ENCODE results near the gene SH2D4B.

Gene SH2D4B

DNA sequence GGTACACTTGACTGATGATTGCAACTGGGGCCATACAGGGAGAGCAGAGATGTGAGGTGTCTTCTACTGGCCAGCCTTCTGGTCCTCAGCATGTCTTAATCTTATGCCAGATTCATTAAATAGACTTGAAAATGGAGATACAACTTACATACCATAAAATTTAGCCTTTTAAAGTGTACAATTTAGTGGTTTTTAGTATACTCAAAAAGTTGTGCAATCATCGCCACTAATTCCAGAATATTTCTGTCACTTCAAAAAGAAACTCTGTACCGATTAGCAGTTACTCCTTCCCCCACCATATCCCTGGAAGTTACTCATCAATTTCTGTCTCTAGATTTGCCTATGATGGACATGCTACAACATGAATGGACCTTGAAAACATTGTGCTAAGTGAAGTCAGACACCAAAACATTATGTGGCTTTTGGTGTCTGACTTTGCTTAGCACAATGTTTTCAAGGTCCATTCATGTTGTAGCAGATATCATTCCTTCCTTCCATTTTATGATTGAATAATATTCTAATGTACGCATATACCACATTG is 53.0 kb downstream of the SH2D4B start:
- H3K27me3 ChIP-seq (ENCODE audit: insufficient read depth, low read depth) = no peaks in the 10 kb centered on the region
- H3K9ac ChIP-seq = no peak overlapping the region
- H3K79me2 ChIP-seq (ENCODE audit: insufficient read depth, low read depth) = no peaks in the 10 kb centered on the region
- H3K36me3 ChIP-seq (ENCODE audit: insufficient read depth) = no peaks in the 10 kb centered on the region
- no peak overlapping the region for H3K4me3 ChIP-seq (IDR thresholded peaks at IDR 0.05; ENCODE audit: insufficient read depth, low read depth, low read length)
- no peak overlapping the region for H3K4me2 ChIP-seq
- TF ChIP-seq, protein P1, sequence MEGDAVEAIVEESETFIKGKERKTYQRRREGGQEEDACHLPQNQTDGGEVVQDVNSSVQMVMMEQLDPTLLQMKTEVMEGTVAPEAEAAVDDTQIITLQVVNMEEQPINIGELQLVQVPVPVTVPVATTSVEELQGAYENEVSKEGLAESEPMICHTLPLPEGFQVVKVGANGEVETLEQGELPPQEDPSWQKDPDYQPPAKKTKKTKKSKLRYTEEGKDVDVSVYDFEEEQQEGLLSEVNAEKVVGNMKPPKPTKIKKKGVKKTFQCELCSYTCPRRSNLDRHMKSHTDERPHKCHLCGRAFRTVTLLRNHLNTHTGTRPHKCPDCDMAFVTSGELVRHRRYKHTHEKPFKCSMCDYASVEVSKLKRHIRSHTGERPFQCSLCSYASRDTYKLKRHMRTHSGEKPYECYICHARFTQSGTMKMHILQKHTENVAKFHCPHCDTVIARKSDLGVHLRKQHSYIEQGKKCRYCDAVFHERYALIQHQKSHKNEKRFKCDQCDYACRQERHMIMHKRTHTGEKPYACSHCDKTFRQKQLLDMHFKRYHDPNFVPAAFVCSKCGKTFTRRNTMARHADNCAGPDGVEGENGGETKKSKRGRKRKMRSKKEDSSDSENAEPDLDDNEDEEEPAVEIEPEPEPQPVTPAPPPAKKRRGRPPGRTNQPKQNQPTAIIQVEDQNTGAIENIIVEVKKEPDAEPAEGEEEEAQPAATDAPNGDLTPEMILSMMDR (conservative IDR thresholded peaks at IDR 0.05; ENCODE audit: low read depth, low read length) = no peak
- H4K20me1 ChIP-seq (ENCODE audit: insufficient read depth) = no peaks in the 10 kb centered on the region
- H3K4me1 ChIP-seq (ENCODE audit: low read depth, poor library complexity, severe bottlenecking) = no peaks in the 10 kb centered on the region
- H3K27ac ChIP-seq = no peak overlapping the region
- no peak overlapping the region for H2AFZ ChIP-seq (ENCODE audit: low read depth)

DNA sequence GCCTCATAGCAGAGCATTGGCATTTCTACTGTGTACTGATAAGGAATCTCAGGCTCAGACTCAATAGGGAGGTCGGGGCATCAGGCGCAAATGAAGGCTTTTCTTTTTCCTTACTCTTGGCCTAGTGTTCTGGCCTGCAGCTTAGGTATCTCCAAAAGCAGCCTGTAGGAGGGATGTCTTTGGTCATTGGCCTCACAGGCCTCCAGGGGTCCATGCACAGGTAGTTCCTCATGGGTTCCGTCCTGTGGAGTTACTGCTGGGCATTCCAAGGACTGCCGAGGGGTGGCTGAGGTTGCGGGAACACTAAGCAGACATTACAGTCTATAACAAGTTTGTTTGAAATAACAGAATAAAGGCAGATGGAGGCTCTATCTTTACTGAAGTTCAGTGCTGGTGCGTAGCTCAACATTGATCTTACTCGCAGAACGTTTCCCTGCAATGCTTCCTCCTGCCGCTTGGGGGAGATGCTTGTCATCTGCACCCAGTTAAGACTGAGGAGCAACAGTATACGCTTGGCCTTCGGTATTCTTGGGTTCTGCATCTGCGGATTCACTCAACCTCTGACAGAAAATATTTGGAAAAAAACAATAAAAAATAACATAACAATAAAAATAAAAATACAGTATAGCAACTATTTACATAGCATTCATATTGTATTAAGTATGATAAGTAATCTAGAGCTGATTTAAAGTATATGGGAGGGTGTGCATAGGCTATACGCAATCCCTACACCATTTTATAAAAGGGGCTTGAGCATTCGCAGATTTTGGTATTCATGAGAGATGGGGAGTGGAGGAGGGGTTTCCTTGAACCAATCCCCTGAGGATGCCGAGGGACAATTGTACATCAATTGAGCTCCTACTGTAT is 58.9 kb downstream of the SH2D4B start:
- Histone ChIP-seq H3K4me1 (ENCODE audit: low read depth, poor library complexity, severe bottlenecking) (no peaks in the 10 kb centered on the region), H2AFZ (ENCODE audit: low read depth) (no peak overlapping the region), H3K27ac (no peak overlapping the region), H3K79me2 (ENCODE audit: insufficient read depth, low read depth) (no peaks in the 10 kb centered on the region), H3K27me3 (ENCODE audit: insufficient read depth, low read depth) (no peaks in the 10 kb centered on the region), H3K4me2 (no peak overlapping the region), H3K36me3 (ENCODE audit: insufficient read depth) (no peaks in the 10 kb centered on the region), H3K4me3 (IDR thresholded peaks at IDR 0.05; ENCODE audit: insufficient read depth, low read depth, low read length) (no peak overlapping the region), H4K20me1 (ENCODE audit: insufficient read depth) (no peaks in the 10 kb centered on the region), H3K9ac (no peak overlapping the region)
- TF ChIP-seq, protein P1 (conservative IDR thresholded peaks at IDR 0.05; ENCODE audit: low read depth, low read length) = peak; percentile 28; the same call in 1 of the 2 replicates

DNA sequence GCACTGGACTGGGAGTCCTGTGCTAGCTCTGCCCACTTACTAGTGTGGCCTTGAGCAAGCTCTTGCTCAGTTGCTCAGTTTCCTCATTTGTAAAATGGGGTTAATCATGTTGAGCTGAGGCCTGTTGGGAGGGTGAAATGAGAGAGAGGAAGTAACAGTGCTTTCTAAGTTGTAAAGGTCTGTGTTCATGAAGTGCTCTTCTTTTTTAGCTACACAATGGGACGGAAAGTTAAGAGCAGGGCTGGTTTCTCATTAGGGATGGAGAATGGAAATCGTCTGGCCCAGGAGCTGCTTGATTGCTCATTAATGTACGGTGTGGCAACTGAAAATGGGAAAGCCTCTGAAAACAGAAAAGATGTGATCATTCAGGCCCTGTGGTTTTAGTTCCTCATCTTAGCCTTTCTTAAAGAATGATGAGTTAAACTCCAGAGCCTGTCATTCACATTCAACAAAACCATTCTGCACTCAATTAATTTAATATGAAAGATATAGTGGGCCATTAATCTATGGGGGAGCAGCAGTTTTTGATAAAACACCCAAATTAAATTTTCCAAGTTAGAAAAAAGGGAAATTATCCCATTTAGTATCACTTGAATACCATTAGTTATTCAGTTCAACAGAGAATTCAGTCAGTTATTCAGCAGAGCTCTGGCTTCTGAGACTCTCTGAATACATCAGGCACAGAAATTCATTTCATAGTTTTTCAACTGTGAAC is 60.5 kb downstream of the SH2D4B start:
- H3K9ac ChIP-seq = no peak overlapping the region
- H3K79me2 ChIP-seq (ENCODE audit: insufficient read depth, low read depth) = no peaks in the 10 kb centered on the region
- H3K36me3 ChIP-seq (ENCODE audit: insufficient read depth) = no peaks in the 10 kb centered on the region
- no peaks in the 10 kb centered on the region for H3K27me3 ChIP-seq (ENCODE audit: insufficient read depth, low read depth)
- TF ChIP-seq, protein P1 (conservative IDR thresholded peaks at IDR 0.05; ENCODE audit: low read depth, low read length) = no peak
- no peak overlapping the region for H3K4me2 ChIP-seq
- H3K4me3 ChIP-seq (IDR thresholded peaks at IDR 0.05; ENCODE audit: insufficient read depth, low read depth, low read length) = no peak overlapping the region
- no peak overlapping the region for H3K27ac ChIP-seq
- no peaks in the 10 kb centered on the region for H4K20me1 ChIP-seq (ENCODE audit: insufficient read depth)
- H2AFZ ChIP-seq (ENCODE audit: low read depth) = no peak overlapping the region
- no peaks in the 10 kb centered on the region for H3K4me1 ChIP-seq (ENCODE audit: low read depth, poor library complexity, severe bottlenecking)

GRCh38 chr10:80598951-80599350 is 61.2 kb downstream of the SH2D4B start:
- Histone ChIP-seq H3K4me2 (no peak overlapping the region), H3K36me3 (ENCODE audit: insufficient read depth) (no peaks in the 10 kb centered on the region), H3K9ac (no peak overlapping the region), H2AFZ (ENCODE audit: low read depth) (no peak overlapping the region), H3K79me2 (ENCODE audit: insufficient read depth, low read depth) (no peaks in the 10 kb centered on the region), H3K4me1 (ENCODE audit: low read depth, poor library complexity, severe bottlenecking) (no peaks in the 10 kb centered on the region), H4K20me1 (ENCODE audit: insufficient read depth) (no peaks in the 10 kb centered on the region), H3K4me3 (IDR thresholded peaks at IDR 0.05; ENCODE audit: insufficient read depth, low read depth, low read length) (no peak overlapping the region), H3K27ac (no peak overlapping the region), H3K27me3 (ENCODE audit: insufficient read depth, low read depth) (no peaks in the 10 kb centered on the region)
- TF ChIP-seq, protein P1 (conservative IDR thresholded peaks at IDR 0.05; ENCODE audit: low read depth, low read length) = no peak
